GM10248 (cell line): ENCODE measurements around the gene COLEC11.
"Not testable (repeated sequence)": the region's sequence is repeated elsewhere in the genome, so short reads cannot be mapped to it uniquely, and the experiment has no call there.

Experiments used
- CTCF ChIA-PET: fragments of 300-600 bp; sonication (Branson Sonifier 250); formaldehyde crosslinking; extraction: SDS; loops from one replicate; lab custom pipeline; 2021; ENCODE audit warnings: antibody characterized with exemption; lab: Yijun Ruan, JAX
- POLR2A ChIA-PET: fragments of 350-650 bp; sonication (Branson Sonifier 250); formaldehyde crosslinking; extraction: SDS; loops from one replicate; lab custom pipeline; 2020; ENCODE audit warnings: antibody characterized with exemption; lab: Yijun Ruan, JAX
- DNase-seq: peaks from one replicate; pipeline ENCODE4 v3.0.0; 2012; ENCODE audit errors: extremely low spot score
- CTCF ChIP-seq: IDR thresholded peaks from 2 replicates; pipeline ENCODE4 v1.5.1; 2012; ENCODE audit warnings: mild to moderate bottlenecking, low read depth; ENCODE audit errors: extremely low read depth, missing control alignments, control extremely low read depth

Gene COLEC11

GRCh38 chr2:3613524-3613905 is 18.6 kb downstream of the COLEC11 start:
- CTCF ChIA-PET: interaction anchor here (1.1 to 1.3 kb wide), 2 partner anchors 15 to 26 kb away, joined by 3 read pairs; no protein-coding TSS in a partner anchor
- TF ChIP-seq CTCF: no peak
- no peak for DNase-seq
- POLR2A ChIA-PET: interaction anchor here (0.7 to 0.9 kb wide), 2 partner anchors 18 to 54 kb away, joined by 3 to 4 read pairs; no protein-coding TSS in a partner anchor

GRCh38 chr2:3614743-3615142 is 19.8 kb downstream of the COLEC11 start:
- CTCF ChIA-PET: interaction anchor here (1.3 kb wide), 1 partner anchor 14 kb away, joined by 3 read pairs; no protein-coding TSS in a partner anchor
- POLR2A ChIA-PET: not testable (repeated sequence)

GRCh38 chr2:3615541-3616200 is 20.8 kb downstream of the COLEC11 start:
- CTCF ChIA-PET, POLR2A ChIA-PET: not testable (repeated sequence)

More at GRCh38 chr2:3614743-3615142, 19.8 kb downstream of the COLEC11 start:
- not testable (repeated sequence) for DNase-seq

GRCh38 chr2:3616435-3617197 is 21.7 kb downstream of the COLEC11 start:
- POLR2A ChIA-PET, DNase-seq, CTCF ChIA-PET: not testable (repeated sequence)

More at GRCh38 chr2:3615541-3616200, 20.8 kb downstream of the COLEC11 start:
- not testable (repeated sequence) for DNase-seq

GRCh38 chr2:3617198-3617890 is 22.4 kb downstream of the COLEC11 start:
- TF ChIP-seq CTCF: no peak
- CTCF ChIA-PET: no interaction called here

GRCh38 chr2:3618367-3618766 is 23.5 kb downstream of the COLEC11 start:
- CTCF ChIA-PET: interaction anchor here (1.8 kb wide), 1 partner anchor 11 kb away, joined by 7 read pairs; no protein-coding TSS in a partner anchor

More at GRCh38 chr2:3617198-3617890, 22.4 kb downstream of the COLEC11 start:
- DNase-seq: no peak
- POLR2A ChIA-PET: no interaction called here

GRCh38 chr2:3619033-3619432 is 24.1 kb downstream of the COLEC11 start:
- POLR2A ChIA-PET: no interaction called here
- CTCF ChIA-PET: interaction anchor here (1.8 kb wide), 1 partner anchor 10 kb away, joined by 7 read pairs; no protein-coding TSS in a partner anchor
- TF ChIP-seq CTCF: no peak
- no peak for DNase-seq

More at GRCh38 chr2:3618367-3618766, 23.5 kb downstream of the COLEC11 start:
- TF ChIP-seq CTCF: no peak
- POLR2A ChIA-PET: no interaction called here
- no peak for DNase-seq

GRCh38 chr2:3619661-3620060 is 24.7 kb downstream of the COLEC11 start:
- CTCF ChIA-PET: interaction anchor here (1.8 kb wide), 1 partner anchor 9 kb away, joined by 7 read pairs; no protein-coding TSS in a partner anchor
- POLR2A ChIA-PET, DNase-seq: not testable (repeated sequence)
